Endothelial cell of coronary artery (primary cell): ENCODE results near the gene OTOP2. TPM values are rescaled to one million over a fixed set of nuclear protein-coding genes. Genes with fewer than 3 reads are reported as not detected.

Experiments used
- total RNA-seq: library from RNA; depleted of rRNA; stranded (reverse); fragments of >200 nt; gene quantifications from 2 replicates; pipeline ENCODE4 v1.2.3, GENCODE V29; 2014

OTOP2 gene, protein sequence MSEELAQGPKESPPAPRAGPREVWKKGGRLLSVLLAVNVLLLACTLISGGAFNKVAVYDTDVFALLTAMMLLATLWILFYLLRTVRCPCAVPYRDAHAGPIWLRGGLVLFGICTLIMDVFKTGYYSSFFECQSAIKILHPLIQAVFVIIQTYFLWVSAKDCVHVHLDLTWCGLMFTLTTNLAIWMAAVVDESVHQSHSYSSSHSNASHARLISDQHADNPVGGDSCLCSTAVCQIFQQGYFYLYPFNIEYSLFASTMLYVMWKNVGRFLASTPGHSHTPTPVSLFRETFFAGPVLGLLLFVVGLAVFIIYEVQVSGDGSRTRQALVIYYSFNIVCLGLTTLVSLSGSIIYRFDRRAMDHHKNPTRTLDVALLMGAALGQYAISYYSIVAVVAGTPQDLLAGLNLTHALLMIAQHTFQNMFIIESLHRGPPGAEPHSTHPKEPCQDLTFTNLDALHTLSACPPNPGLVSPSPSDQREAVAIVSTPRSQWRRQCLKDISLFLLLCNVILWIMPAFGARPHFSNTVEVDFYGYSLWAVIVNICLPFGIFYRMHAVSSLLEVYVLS
- not detected in 2 replicates for total RNA-seq

DNA sequence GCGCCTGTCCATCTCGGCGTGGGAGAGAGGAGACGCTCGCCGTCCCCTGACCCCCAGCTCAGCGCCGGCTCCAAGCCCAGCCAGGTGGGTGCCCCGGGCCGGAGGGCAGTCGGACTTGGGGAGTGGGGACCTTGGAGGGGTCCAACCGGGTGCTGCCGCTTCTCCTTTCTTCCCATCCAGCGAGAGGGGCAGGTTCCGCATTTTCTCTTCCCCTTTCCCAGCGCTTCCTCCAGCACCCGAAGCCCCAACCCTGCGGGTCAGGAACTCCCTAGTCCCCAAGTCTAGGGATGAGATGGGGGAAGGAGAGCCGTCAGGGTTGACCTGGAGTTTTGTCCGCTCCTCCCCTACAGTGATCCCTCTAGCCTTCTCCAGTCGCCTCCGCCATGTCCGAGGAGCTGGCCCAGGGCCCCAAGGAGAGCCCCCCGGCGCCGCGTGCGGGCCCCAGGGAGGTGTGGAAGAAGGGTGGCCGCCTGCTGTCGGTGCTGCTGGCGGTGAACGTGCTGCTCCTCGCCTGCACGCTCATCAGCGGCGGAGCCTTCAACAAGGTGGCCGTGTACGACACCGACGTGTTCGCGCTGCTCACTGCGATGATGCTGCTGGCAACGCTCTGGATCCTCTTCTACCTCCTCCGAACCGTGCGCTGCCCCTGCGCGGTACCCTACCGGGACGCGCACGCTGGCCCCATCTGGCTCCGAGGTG, at the start of gene OTOP2:
TSS of gene OTOP2 (plus strand) at position 24 of the 699 bp plus-strand sequence. CDS start at position 384, 360 bp downstream.

DNA sequence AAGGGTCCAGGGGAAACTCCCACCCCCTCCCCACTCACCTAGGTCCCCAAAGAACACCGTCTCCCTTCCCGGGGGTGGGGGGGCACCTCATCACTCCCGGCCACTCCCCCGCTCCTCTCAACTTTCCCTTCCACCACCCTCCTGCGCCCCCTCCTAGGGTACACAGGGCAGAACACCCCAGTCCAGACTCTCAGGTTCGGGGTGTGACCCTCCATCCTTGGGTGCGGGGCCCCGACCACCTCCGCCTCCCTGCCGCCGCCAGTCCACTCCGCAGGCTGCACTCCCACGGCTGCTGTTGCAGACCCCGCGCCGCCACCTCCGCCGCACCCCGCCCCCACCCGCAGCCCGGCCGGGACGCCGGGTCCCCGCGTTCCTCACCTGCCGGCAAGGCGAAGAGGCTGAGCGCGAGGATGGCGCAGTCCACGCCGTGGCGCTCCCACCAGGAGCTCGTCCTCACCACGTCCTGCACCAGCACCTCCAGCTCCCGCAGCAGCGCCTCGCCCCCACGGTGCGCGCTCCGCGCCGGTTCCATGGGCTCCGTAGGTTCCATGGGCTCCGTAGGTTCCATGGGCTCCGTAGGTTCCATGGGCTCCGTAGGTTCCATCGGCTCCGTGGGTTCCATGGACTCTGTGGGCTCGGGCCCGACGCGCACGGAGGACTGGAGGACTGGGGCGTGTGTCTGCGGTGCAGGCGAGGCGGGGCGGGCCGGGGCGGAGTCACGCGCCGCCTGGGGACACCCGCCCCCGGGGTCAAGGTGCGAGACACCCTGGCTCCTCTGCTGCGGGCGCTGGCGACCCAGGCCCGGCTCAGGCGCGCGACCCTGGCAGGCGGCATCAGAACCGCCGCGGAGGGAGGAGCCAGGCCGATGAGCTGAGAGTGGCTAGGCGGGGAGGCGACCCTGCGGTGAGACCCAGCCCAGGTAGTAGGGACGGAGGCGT, 30.8 kb upstream of the OTOP2 start, which contains the start of gene FADS6:
TSS of gene FADS6 (minus strand) at position 660 of the 938 bp plus-strand sequence. CDS start at position 622, 38 bp downstream.

DNA sequence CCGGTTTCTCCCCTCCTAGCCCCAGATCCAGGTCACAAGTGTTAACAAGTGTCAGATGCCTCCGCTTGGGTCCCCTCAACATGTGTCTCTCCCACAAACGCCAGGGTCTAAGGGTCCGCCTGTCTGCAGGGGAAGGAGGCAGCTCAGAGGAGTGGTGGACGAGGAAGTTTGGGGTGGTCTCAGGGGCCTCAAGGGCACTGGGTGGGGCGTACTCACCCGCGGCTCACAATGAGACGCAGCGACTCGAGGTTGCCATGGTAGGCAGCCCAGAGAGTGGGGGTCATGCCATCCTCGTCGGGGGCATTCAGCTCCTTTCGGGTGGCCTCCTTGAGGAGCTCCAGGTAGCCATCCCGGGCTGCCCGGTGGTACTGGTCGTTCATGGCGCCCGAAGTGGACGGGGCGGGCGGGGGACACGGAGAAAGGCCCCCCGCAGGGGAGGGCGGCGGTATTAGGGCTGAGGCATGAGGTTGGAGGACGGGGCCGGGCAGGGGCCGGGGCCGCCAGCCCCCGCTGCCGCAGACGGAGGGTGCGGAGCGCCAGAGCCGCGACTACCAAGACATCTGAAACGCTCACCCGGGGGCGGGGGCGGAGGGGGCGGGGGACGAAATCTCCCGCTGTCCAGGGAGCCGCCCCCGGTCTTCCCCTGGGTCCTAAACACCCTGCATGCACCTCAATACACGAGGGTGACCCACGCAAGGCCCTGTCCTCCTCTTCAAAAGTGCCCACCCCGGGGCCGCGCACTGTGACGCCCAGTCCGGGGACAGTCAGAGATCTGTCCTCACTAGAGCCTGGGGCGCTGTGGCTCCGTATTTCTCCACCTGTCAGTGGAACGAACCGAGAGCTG, 1.2 kb upstream of the OTOP2 start, which contains the start of gene USH1G:
TSS of gene USH1G (minus strand) at position 562 of the 844 bp plus-strand sequence. CDS start at position 380, 182 bp downstream.

DNA sequence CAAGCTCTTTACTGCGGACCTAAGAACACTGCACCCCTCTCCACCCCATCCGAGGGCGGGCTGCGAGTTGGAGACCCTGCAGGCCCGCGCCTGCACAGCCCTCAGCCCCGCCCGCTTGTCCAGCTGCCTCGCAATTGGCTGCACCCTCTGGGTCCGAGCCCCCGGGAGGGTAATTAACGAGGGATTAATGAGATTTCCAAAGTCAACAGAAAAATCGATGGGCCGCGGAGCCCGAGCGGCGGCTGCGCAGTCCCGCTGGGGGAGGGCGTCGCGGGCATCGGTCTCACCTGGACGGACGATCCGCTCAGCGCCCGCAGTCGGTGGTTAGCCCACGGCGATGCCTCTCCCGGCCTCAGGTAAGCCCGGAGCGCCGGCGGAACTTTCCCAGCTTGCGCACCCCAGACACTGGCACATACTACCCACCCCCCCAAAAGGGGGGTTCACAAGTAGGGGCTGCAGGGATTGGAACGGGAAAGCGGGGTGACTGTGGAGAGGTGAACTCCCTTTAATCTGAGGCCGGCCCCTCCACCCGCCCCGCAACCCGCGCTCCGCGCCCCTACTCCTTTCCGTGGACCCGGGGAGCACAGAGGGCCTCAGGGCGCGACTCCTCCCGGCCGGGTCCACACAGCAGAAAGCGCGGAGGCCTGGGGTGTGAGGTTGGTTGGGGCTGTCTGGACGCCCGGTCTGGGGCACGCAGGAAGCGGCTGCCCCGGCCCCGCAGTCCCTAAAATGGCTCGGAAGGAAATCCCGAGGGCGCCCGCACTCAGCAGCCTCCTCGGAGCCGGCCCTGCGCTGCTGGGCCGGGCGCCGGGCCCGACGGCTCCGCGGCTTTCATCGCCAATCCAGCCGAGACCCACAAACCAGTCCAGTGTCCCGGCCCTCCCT, 11.8 kb downstream of the OTOP2 start, which contains the start of gene OTOP3:
TSS of gene OTOP3 (plus strand) at position 314 of the 885 bp plus-strand sequence. CDS start at position 338, 24 bp downstream.

DNA sequence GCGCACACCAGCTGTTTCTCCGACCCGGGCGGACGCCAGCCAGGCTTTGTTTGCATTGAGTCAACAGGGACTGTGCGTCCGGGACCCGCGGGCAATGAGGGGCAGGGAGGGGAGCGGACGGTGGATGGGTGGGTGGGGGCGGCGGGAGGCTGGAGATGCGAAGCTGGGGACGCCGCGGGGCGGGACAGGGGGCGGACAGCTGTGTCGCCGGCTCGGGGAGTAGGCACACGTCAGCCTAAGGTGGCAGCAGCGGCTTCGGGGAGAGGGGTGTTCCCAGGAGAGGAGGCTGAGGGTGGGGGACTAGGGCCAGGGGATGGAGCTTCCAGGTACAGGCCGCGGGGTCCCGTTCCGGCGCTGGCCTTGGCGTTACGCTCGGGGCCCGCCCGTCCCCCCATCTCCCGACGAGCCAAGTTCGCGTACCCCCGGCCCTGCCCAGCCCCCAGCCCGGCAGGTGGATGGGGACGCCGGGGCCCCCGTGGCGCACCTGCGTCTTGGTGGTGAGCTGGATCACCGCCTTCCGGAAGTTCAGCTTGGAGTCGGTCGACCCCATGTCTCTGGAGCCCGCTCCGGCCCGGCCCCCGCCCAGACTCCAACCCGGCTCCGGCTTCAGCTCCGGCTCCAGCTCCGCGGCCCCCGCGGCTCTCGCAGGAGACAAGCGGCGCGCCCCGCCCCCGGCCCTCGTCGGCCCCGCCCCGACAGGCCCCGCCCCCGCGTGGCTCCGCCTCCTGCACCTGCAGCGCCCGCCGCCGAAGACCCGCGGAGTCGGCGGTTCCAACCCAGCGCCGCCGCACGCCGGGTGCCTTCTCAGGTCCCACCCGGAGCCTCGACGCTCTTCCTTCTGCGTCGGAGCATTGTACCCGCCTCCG, 48.3 kb downstream of the OTOP2 start, which contains the start of gene HID1:
TSS of gene HID1 (minus strand) at position 653 of the 866 bp plus-strand sequence. CDS start at position 550, 103 bp downstream.

Other genes starting within 250 kb of the OTOP2 start
- gene CD300LF, start 211.3 kb upstream of the OTOP2 start, total RNA-seq = not detected in 2 replicates
- gene RAB37, start 187.0 kb upstream of the OTOP2 start, total RNA-seq = 0.19 and 0.27 TPM in 2 replicates
- gene NHERF1, start 175.6 kb upstream of the OTOP2 start, total RNA-seq = 6.7 and 8.2 TPM in 2 replicates
- 27.5 and 37.6 TPM in 2 replicates for gene NAT9, start 147.9 kb upstream of the OTOP2 start, total RNA-seq
- gene GRIN2C, start 64.4 kb upstream of the OTOP2 start, total RNA-seq = 0.09 and 0.19 TPM in 2 replicates
- gene FDXR, start 51.3 kb upstream of the OTOP2 start, total RNA-seq = 38.9 and 64.7 TPM in 2 replicates
- gene FADS6, start 30.6 kb upstream of the OTOP2 start, total RNA-seq = not detected in 2 replicates
- not detected in 2 replicates for gene USH1G, start 1.0 kb upstream of the OTOP2 start, total RNA-seq
- not detected in 2 replicates for gene OTOP3, start 11.6 kb downstream of the OTOP2 start, total RNA-seq
- gene HID1, start 48.5 kb downstream of the OTOP2 start, total RNA-seq = 8.3 and 11.5 TPM in 2 replicates
- gene CDR2L, start 63.4 kb downstream of the OTOP2 start, total RNA-seq = 13.1 and 18.7 TPM in 2 replicates
- 31.3 and 40.7 TPM in 2 replicates for gene MRPL58, start 88.4 kb downstream of the OTOP2 start, total RNA-seq
- 220 and 246 TPM in 2 replicates for gene ATP5PD, start 122.7 kb downstream of the OTOP2 start, total RNA-seq
- 11.2 and 12.1 TPM in 2 replicates for gene KCTD2, start 123.0 kb downstream of the OTOP2 start, total RNA-seq
- 5.8 and 8.1 TPM in 2 replicates for gene SLC16A5, start 163.7 kb downstream of the OTOP2 start, total RNA-seq
- gene ARMC7, start 185.7 kb downstream of the OTOP2 start, total RNA-seq = 2.4 and 3.9 TPM in 2 replicates
- 11.3 and 23.4 TPM in 2 replicates for gene NT5C, start 207.5 kb downstream of the OTOP2 start, total RNA-seq
- 126 and 201 TPM in 2 replicates for gene JPT1, start 230.2 kb downstream of the OTOP2 start, total RNA-seq